T-helper 2 cell treated with Interferon-gamma antibody and Interleukin-4, amounts not matched to agents 5 μg/mL and 100 μg/mL, for 36 hours (primary cell): ENCODE data around the gene IMPA2.
"Not testable (repeated sequence)": the region's sequence is repeated elsewhere in the genome, so short reads cannot be mapped to it uniquely, and the experiment has no call there.

Experiments used
- DNase-seq: peaks from one replicate; pipeline ENCODE4 v3.0.0; 2021; ENCODE audit warnings: low spot score
- H3K27ac Mint-ChIP-seq: one replicate; pipeline ENCODE4 v1.8.0; 2021; ENCODE audit warnings: mild to moderate bottlenecking, mixed read lengths
- H3K27me3 Mint-ChIP-seq: one replicate; pipeline ENCODE4 v1.8.0; 2021; ENCODE audit warnings: low read depth, mixed read lengths
- H3K36me3 Mint-ChIP-seq: one replicate; pipeline ENCODE4 v1.8.0; 2021; ENCODE audit warnings: low read depth, mixed read lengths
- H3K4me1 Mint-ChIP-seq: one replicate; pipeline ENCODE4 v1.8.0; 2021; ENCODE audit warnings: low read depth, mixed read lengths
- H3K4me3 Mint-ChIP-seq: one replicate; pipeline ENCODE4 v1.8.0; 2022; ENCODE audit warnings: mild to moderate bottlenecking, moderate library complexity, mixed read lengths
- H3K9me3 Mint-ChIP-seq: one replicate; pipeline ENCODE4 v1.8.0; 2021; ENCODE audit warnings: mixed read lengths

The IMPA2 gene

GRCh38 chr18:12057419-12058039, 76.2 kb downstream of the IMPA2 start:
- no peaks in the 10 kb centered on the region for H3K9me3 Mint-ChIP-seq
- DNase-seq, result no peak
- peaks cover 7% of the 10 kb centered on the region for H3K27me3 Mint-ChIP-seq
- no peaks in the 10 kb centered on the region for H3K4me1 Mint-ChIP-seq
- H3K27ac Mint-ChIP-seq, result no peak overlapping the region
- no peaks in the 10 kb centered on the region for H3K36me3 Mint-ChIP-seq
- H3K4me3 Mint-ChIP-seq, result no peak overlapping the region

GRCh38 chr18:12059334-12060181, 78.3 kb downstream of the IMPA2 start:
- H3K27ac Mint-ChIP-seq, result no peak overlapping the region
- no peaks in the 10 kb centered on the region for H3K27me3 Mint-ChIP-seq
- DNase-seq, result no peak
- H3K9me3 Mint-ChIP-seq, result no peaks in the 10 kb centered on the region
- H3K36me3 Mint-ChIP-seq, result no peaks in the 10 kb centered on the region
- H3K4me3 Mint-ChIP-seq, result no peak overlapping the region
- no peaks in the 10 kb centered on the region for H3K4me1 Mint-ChIP-seq

- H3K27me3 Mint-ChIP-seq, result no peaks in the 10 kb centered on the region
- H3K36me3 Mint-ChIP-seq, result no peaks in the 10 kb centered on the region
- no peak overlapping the region for H3K27ac Mint-ChIP-seq
- no peak overlapping the region for H3K4me3 Mint-ChIP-seq
- DNase-seq, result no peak
- H3K4me1 Mint-ChIP-seq, result no peaks in the 10 kb centered on the region
- H3K9me3 Mint-ChIP-seq, result no peaks in the 10 kb centered on the region
Observed at GRCh38 chr18:12060182-12060870, 79.0 kb downstream of the IMPA2 start.

- no peak for DNase-seq
- no peak overlapping the region for H3K27ac Mint-ChIP-seq
- no peaks in the 10 kb centered on the region for H3K4me1 Mint-ChIP-seq
- no peaks in the 10 kb centered on the region for H3K9me3 Mint-ChIP-seq
- H3K4me3 Mint-ChIP-seq, result no peak overlapping the region
- no peaks in the 10 kb centered on the region for H3K36me3 Mint-ChIP-seq
- no peaks in the 10 kb centered on the region for H3K27me3 Mint-ChIP-seq
Observed at GRCh38 chr18:12061685-12062084, 80.4 kb downstream of the IMPA2 start.

- DNase-seq, result no peak
- Mint-ChIP-seq H3K9me3 (no peaks in the 10 kb centered on the region), H3K36me3 (no peaks in the 10 kb centered on the region), H3K27ac (no peak overlapping the region), H3K4me3 (no peak overlapping the region), H3K27me3 (no peaks in the 10 kb centered on the region), H3K4me1 (no peaks in the 10 kb centered on the region)
Observed at GRCh38 chr18:12062974-12063373, 81.7 kb downstream of the IMPA2 start.

GRCh38 chr18:12064086-12064763, 82.9 kb downstream of the IMPA2 start:
- Mint-ChIP-seq H3K9me3 (no peaks in the 10 kb centered on the region), H3K36me3 (no peaks in the 10 kb centered on the region), H3K4me3 (no peak overlapping the region), H3K4me1 (no peaks in the 10 kb centered on the region), H3K27ac (no peak overlapping the region), H3K27me3 (no peaks in the 10 kb centered on the region)
- no peak for DNase-seq

GRCh38 chr18:12065397-12065796, 84.1 kb downstream of the IMPA2 start:
- Mint-ChIP-seq H3K4me1 (no peaks in the 10 kb centered on the region), H3K36me3 (no peaks in the 10 kb centered on the region)

GRCh38 chr18:12066910-12067511, 85.7 kb downstream of the IMPA2 start:
- H3K36me3 Mint-ChIP-seq, result no peaks in the 10 kb centered on the region
- H3K27me3 Mint-ChIP-seq, result peaks cover 13% of the 10 kb centered on the region
- H3K4me3 Mint-ChIP-seq, result no peak overlapping the region
- no peak overlapping the region for H3K27ac Mint-ChIP-seq
- DNase-seq, result no peak
- H3K4me1 Mint-ChIP-seq, result no peaks in the 10 kb centered on the region
- no peaks in the 10 kb centered on the region for H3K9me3 Mint-ChIP-seq

More at GRCh38 chr18:12065397-12065796, 84.1 kb downstream of the IMPA2 start:
- Mint-ChIP-seq H3K9me3 (no peaks in the 10 kb centered on the region), H3K4me3 (no peak overlapping the region), H3K27me3 (peaks cover under 1% of the 10 kb centered on the region), H3K27ac (no peak overlapping the region)
- no peak for DNase-seq

- Mint-ChIP-seq H3K27ac (no peak overlapping the region), H3K4me1 (no peaks in the 10 kb centered on the region), H3K9me3 (no peaks in the 10 kb centered on the region), H3K27me3 (peaks cover 16% of the 10 kb centered on the region), H3K4me3 (no peak overlapping the region), H3K36me3 (no peaks in the 10 kb centered on the region)
- no peak for DNase-seq
Observed at GRCh38 chr18:12067671-12068070, 86.4 kb downstream of the IMPA2 start.

- not testable (repeated sequence) for H3K4me1 Mint-ChIP-seq, H3K27ac Mint-ChIP-seq, H3K36me3 Mint-ChIP-seq, DNase-seq, H3K4me3 Mint-ChIP-seq, H3K9me3 Mint-ChIP-seq
- peaks cover 20% of the 10 kb centered on the region for H3K27me3 Mint-ChIP-seq
Observed at GRCh38 chr18:12068316-12068949, 87.1 kb downstream of the IMPA2 start.

GRCh38 chr18:12068950-12069320, 87.6 kb downstream of the IMPA2 start:
- Mint-ChIP-seq H3K4me3 (no peak overlapping the region), H3K9me3 (no peaks in the 10 kb centered on the region), H3K36me3 (no peaks in the 10 kb centered on the region), H3K27ac (no peak overlapping the region), H3K27me3 (peaks cover 22% of the 10 kb centered on the region), H3K4me1 (no peaks in the 10 kb centered on the region)
- no peak for DNase-seq

- not testable (repeated sequence) for H3K9me3 Mint-ChIP-seq, DNase-seq, H3K36me3 Mint-ChIP-seq, H3K4me3 Mint-ChIP-seq, H3K4me1 Mint-ChIP-seq, H3K27ac Mint-ChIP-seq
- peaks cover 37% of the 10 kb centered on the region for H3K27me3 Mint-ChIP-seq
Observed at GRCh38 chr18:12071066-12071465, 89.8 kb downstream of the IMPA2 start.

GRCh38 chr18:12072996-12073395, 91.7 kb downstream of the IMPA2 start:
- peaks cover 42% of the 10 kb centered on the region for H3K27me3 Mint-ChIP-seq
- no peak overlapping the region for H3K4me3 Mint-ChIP-seq
- no peaks in the 10 kb centered on the region for H3K4me1 Mint-ChIP-seq
- no peak for DNase-seq
- H3K27ac Mint-ChIP-seq, result no peak overlapping the region
- H3K9me3 Mint-ChIP-seq, result no peaks in the 10 kb centered on the region
- H3K36me3 Mint-ChIP-seq, result no peaks in the 10 kb centered on the region
